AG04450 (cell line): Measurements from ENCODE around the gene ARHGAP24. TPM values are rescaled to one million over a fixed set of nuclear protein-coding genes. Genes with fewer than 3 reads are reported as not detected.

Experiments used
- CTCF ChIA-PET: fragments of 300-600, 350-600 bp; formaldehyde crosslinking; extraction: SDS; loops from one replicate; lab custom pipeline; 2022; ENCODE audit warnings: antibody characterized with exemption, inconsistent platforms; lab: Charles Lee
- POLR2A ChIA-PET: fragments of 350-600 bp; formaldehyde crosslinking; extraction: SDS; loops from one replicate; lab custom pipeline; 2021; ENCODE audit warnings: antibody characterized with exemption, inconsistent platforms; lab: Yijun Ruan, JAX
- DNase-seq: peaks from one replicate; pipeline ENCODE4 v3.0.0-alpha.2; 2011; ENCODE audit warnings: low read depth, low spot score
- H3K27ac ChIP-seq: one replicate; pipeline ENCODE4 v1.5.1; 2012; ENCODE audit warnings: low read depth, low read length, control low read depth
- H3K27me3 ChIP-seq: one replicate; pipeline ENCODE4 v1.6.0; 2012; ENCODE audit warnings: low read length; ENCODE audit not compliant: control insufficient read depth, insufficient read depth
- H3K4me3 ChIP-seq: 2 replicates; pipeline ENCODE4 v1.5.1; 2011; ENCODE audit warnings: mild to moderate bottlenecking, low read depth, low read length, control low read depth
- H3K9me3 ChIP-seq: 2 replicates; pipeline ENCODE4 v1.5.1; 2012; ENCODE audit warnings: low read length; ENCODE audit not compliant: control insufficient read depth, insufficient read depth
- CTCF ChIP-seq: IDR thresholded peaks from 2 replicates; pipeline ENCODE4 v1.5.1; 2011; ENCODE audit warnings: low read depth, low read length, control low read depth, inconsistent platforms
- polyA plus RNA-seq: library from polyadenylated mRNA; depleted of rRNA; stranded (reverse); fragments of >200 nt; gene quantifications from 2 replicates; pipeline ENCODE4 v1.2.3, GENCODE V29; 2011

The ARHGAP24 gene
- polyA plus RNA-seq, 1 experiment, result 16.8 TPM

- POLR2A ChIA-PET, result no interaction called here
- no peak overlapping the region for H3K4me3 ChIP-seq
- CTCF ChIA-PET, result no interaction called here
- DNase-seq, result no peak
- H3K27ac ChIP-seq, result no peak overlapping the region
- TF ChIP-seq CTCF, result no peak
- no peaks in the 10 kb centered on the region for H3K9me3 ChIP-seq
- H3K27me3 ChIP-seq, result no peaks in the 10 kb centered on the region
Measured at GRCh38 chr4:85548116-85548515, 73.2 kb downstream of the ARHGAP24 start.

GRCh38 chr4:85548841-85549240, 73.9 kb downstream of the ARHGAP24 start:
- Histone ChIP-seq H3K9me3 (no peaks in the 10 kb centered on the region), H3K27me3 (no peaks in the 10 kb centered on the region), H3K4me3 (no peak overlapping the region), H3K27ac (no peak overlapping the region)
- ChIA-PET POLR2A (no interaction called here), CTCF (no interaction called here)
- no peak for DNase-seq
- TF ChIP-seq CTCF, result no peak

- CTCF ChIA-PET, result no interaction called here
- DNase-seq, result no peak
Measured at GRCh38 chr4:85555206-85555605, 80.3 kb downstream of the ARHGAP24 start.

GRCh38 chr4:85556283-85556682, 81.3 kb downstream of the ARHGAP24 start:
- POLR2A ChIA-PET, result no interaction called here
- H3K27ac ChIP-seq, result no peak overlapping the region
- TF ChIP-seq CTCF, result no peak
- CTCF ChIA-PET, result no interaction called here
- no peak overlapping the region for H3K4me3 ChIP-seq
- no peaks in the 10 kb centered on the region for H3K27me3 ChIP-seq
- DNase-seq, result no peak
- H3K9me3 ChIP-seq, result no peaks in the 10 kb centered on the region

More at GRCh38 chr4:85555206-85555605, 80.3 kb downstream of the ARHGAP24 start:
- POLR2A ChIA-PET, result no interaction called here
- TF ChIP-seq CTCF, result no peak
- H3K9me3 ChIP-seq, result no peaks in the 10 kb centered on the region
- no peaks in the 10 kb centered on the region for H3K27me3 ChIP-seq
- no peak overlapping the region for H3K4me3 ChIP-seq
- H3K27ac ChIP-seq, result no peak overlapping the region

- Histone ChIP-seq H3K9me3 (no peaks in the 10 kb centered on the region), H3K27ac (no peak overlapping the region), H3K4me3 (no peak overlapping the region), H3K27me3 (no peaks in the 10 kb centered on the region)
- DNase-seq, result no peak
- ChIA-PET POLR2A (no interaction called here), CTCF (no interaction called here)
- TF ChIP-seq CTCF, result no peak
Measured at GRCh38 chr4:85557016-85557901, 82.3 kb downstream of the ARHGAP24 start.
